ENCODE measurements around the gene TBC1D22A. TPM values are rescaled to one million over a fixed set of nuclear protein-coding genes. Genes with fewer than 3 reads are reported as not detected.

The TBC1D22A gene
- total RNA-seq, 2 experiments from 2014 or later: 22.3 to 43.9 TPM

- Histone ChIP-seq H3K4me1 (ENCODE audit: insufficient read depth, low read length, poor library complexity, severe bottlenecking) (no peaks in the 10 kb centered on the region), H4K20me1 (ENCODE audit: insufficient read depth, low read length) (no peaks in the 10 kb centered on the region)
- intact Hi-C loops (cut with micrococcal nuclease; ENCODE audit: unreplicated experiment): no loop called here
These were observed 285.1 kb downstream of the TBC1D22A start for GRCh38 chr22:47047321-47048122.

GRCh38 chr22:47048123-47049077 is 285.9 kb downstream of the TBC1D22A start:
- no peak overlapping the region for H3K27ac ChIP-seq (ENCODE audit: low read depth, low read length, poor library complexity, severe bottlenecking)
- intact Hi-C loops (cut with micrococcal nuclease; ENCODE audit: unreplicated experiment): no loop called here
- H4K20me1 ChIP-seq (ENCODE audit: insufficient read depth, low read length): no peaks in the 10 kb centered on the region
- H3K4me1 ChIP-seq (ENCODE audit: insufficient read depth, low read length, poor library complexity, severe bottlenecking): no peaks in the 10 kb centered on the region
- no peaks in the 10 kb centered on the region for H3K79me2 ChIP-seq (ENCODE audit: insufficient read depth, low read depth, low read length)
- POLR2A ChIA-PET: no interaction called here
- CTCF ChIA-PET (ENCODE audit: unreplicated experiment): no interaction called here
- H3K9me2 ChIP-seq (ENCODE audit: insufficient read depth, low read length): no peaks in the 10 kb centered on the region
- H3K9me3 ChIP-seq (ENCODE audit: low read length): no peaks in the 10 kb centered on the region
- no peak for DNase-seq (ENCODE audit: low spot score)
- TF ChIP-seq CTCF (conservative IDR thresholded peaks at IDR 0.05; ENCODE audit: low read length): no peak
- TF ChIP-seq EZH2phosphoT487 (IDR thresholded peaks at IDR 0.05; ENCODE audit: borderline replicate concordance, low read depth, low read length): no peak
- H3K4me2 ChIP-seq (ENCODE audit: low read length): no peak overlapping the region
- no peaks in the 10 kb centered on the region for H3K36me3 ChIP-seq (ENCODE audit: insufficient read depth, low read length)
- BruUV-seq (replicated peaks): no TSS peak
- no peak overlapping the region for H3K4me3 ChIP-seq (ENCODE audit: low read depth, low read length, poor library complexity, severe bottlenecking)
- no peak overlapping the region for H2AFZ ChIP-seq (ENCODE audit: low read length)

More at GRCh38 chr22:47047321-47048122, 285.1 kb downstream of the TBC1D22A start:
- Histone ChIP-seq H2AFZ (ENCODE audit: low read length) (no peak overlapping the region), H3K79me2 (ENCODE audit: insufficient read depth, low read depth, low read length) (no peaks in the 10 kb centered on the region), H3K4me2 (ENCODE audit: low read length) (no peak overlapping the region), H3K9me2 (ENCODE audit: insufficient read depth, low read length) (no peaks in the 10 kb centered on the region), H3K4me3 (ENCODE audit: low read depth, low read length, poor library complexity, severe bottlenecking) (no peak overlapping the region), H3K9me3 (ENCODE audit: low read length) (no peaks in the 10 kb centered on the region), H3K36me3 (ENCODE audit: insufficient read depth, low read length) (no peaks in the 10 kb centered on the region), H3K27ac (ENCODE audit: low read depth, low read length, poor library complexity, severe bottlenecking) (no peak overlapping the region)
- TF ChIP-seq EZH2phosphoT487 (IDR thresholded peaks at IDR 0.05; ENCODE audit: borderline replicate concordance, low read depth, low read length) (no peak), CTCF (conservative IDR thresholded peaks at IDR 0.05; ENCODE audit: low read length) (no peak)
- DNase-seq (ENCODE audit: low spot score): no peak
- no TSS peak for BruUV-seq (replicated peaks)
- ChIA-PET CTCF (ENCODE audit: unreplicated experiment) (no interaction called here), POLR2A (no interaction called here)

Measured in OCI-LY7 (cell line).